Measurements from ENCODE around the gene THAP7. TPM values are rescaled to one million over a fixed set of nuclear protein-coding genes. Genes with fewer than 3 reads are reported as not detected.

THAP7 gene
- total RNA-seq, 1 donor = 21.8 TPM

DNA sequence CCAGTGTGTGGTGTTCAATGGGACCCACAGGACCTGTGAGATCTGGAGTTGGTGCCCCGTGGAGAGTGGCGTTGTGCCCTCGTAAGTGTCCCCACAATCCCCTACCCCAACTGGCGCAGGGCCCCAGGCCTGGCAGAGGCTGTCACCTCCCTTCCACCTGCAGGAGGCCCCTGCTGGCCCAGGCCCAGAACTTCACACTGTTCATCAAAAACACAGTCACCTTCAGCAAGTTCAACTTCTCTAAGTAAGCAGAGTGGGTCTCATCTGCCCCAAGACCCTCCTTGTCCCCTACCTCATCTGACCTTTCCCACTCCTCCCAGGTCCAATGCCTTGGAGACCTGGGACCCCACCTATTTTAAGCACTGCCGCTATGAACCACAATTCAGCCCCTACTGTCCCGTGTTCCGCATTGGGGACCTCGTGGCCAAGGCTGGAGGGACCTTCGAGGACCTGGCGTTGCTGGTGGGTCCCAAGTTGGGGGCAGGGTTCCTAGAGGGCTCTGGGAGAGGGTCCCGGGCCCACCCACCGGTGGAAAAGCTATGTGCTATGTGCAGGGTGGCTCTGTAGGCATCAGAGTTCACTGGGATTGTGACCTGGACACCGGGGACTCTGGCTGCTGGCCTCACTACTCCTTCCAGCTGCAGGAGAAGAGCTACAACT, 21.2 kb upstream of the THAP7 start:
- TF ChIP-seq, protein P1, sequence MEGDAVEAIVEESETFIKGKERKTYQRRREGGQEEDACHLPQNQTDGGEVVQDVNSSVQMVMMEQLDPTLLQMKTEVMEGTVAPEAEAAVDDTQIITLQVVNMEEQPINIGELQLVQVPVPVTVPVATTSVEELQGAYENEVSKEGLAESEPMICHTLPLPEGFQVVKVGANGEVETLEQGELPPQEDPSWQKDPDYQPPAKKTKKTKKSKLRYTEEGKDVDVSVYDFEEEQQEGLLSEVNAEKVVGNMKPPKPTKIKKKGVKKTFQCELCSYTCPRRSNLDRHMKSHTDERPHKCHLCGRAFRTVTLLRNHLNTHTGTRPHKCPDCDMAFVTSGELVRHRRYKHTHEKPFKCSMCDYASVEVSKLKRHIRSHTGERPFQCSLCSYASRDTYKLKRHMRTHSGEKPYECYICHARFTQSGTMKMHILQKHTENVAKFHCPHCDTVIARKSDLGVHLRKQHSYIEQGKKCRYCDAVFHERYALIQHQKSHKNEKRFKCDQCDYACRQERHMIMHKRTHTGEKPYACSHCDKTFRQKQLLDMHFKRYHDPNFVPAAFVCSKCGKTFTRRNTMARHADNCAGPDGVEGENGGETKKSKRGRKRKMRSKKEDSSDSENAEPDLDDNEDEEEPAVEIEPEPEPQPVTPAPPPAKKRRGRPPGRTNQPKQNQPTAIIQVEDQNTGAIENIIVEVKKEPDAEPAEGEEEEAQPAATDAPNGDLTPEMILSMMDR (IDR thresholded peaks at IDR 0.05; ENCODE audit: insufficient read depth, low read length) = no peak
- no peak for DNase-seq (ENCODE audit: low read depth)
- no peak overlapping the region for H3K4me3 ChIP-seq (ENCODE audit: low read depth, low read length)

- H3K4me3 ChIP-seq (ENCODE audit: low read depth, low read length) = no peak overlapping the region
- DNase-seq (ENCODE audit: low read depth) = no peak
- TF ChIP-seq, protein P1 (IDR thresholded peaks at IDR 0.05; ENCODE audit: insufficient read depth, low read length) = no peak
Observed at GRCh38 chr22:21022507-21022906, 20.6 kb upstream of the THAP7 start.

DNA sequence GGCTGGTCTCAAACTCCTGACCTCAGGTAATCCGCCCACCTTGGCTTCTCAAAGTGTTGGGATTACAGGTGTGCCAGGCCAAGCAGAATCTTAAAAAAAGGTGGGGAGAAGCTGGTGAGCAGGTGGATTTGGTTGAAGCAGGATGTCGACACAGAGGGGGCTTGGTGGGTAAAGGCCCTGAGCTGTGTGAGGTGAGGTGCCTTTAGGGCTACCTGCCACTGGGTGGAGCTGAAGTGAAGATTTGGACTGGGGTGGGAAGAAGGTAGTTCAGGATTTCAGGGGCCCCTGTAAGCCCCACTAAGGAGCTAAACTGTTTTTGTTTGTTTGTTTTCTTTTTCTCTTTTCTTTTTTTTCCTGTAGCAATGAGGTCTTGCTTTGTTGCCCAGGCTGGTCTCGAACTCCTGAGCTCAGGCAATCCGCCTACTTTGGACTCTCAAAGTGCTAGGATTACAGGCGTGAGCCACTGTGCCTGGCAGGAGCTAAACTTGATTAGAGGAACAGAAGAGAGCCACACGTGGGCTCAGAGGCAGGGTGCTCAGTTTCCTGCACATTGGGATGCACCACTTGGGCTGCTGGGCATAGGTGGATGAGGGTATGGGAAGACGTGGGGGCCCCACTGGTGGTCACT, 19.0 kb upstream of the THAP7 start:
- DNase-seq (ENCODE audit: low read depth) = no peak
- TF ChIP-seq, protein P1 (IDR thresholded peaks at IDR 0.05; ENCODE audit: insufficient read depth, low read length) = peak; percentile 28
- H3K4me3 ChIP-seq (ENCODE audit: low read depth, low read length) = no peak overlapping the region

DNA sequence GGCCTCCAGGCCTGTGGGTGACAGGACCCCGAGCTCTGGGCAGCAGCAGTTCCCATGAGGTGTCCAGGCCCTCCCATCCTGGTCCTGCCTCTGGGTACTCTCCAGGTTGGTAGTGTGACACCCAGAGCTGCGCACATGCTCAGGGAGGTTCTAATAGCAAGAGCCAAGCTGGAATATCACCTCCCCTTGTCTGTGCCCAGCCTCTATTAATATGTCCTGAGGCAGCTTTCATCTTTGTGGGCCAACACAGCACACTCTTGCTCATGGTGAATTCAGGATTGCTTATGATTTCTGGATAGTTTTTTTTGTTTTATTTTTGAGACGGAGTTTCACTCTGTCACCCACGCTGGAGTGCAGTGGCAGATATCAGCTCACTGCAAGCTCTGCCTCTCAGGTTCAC, 16.4 kb upstream of the THAP7 start:
- TF ChIP-seq, protein P1 (IDR thresholded peaks at IDR 0.05; ENCODE audit: insufficient read depth, low read length) = no peak
- no peak for DNase-seq (ENCODE audit: low read depth)
- no peak overlapping the region for H3K4me3 ChIP-seq (ENCODE audit: low read depth, low read length)

GRCh38 chr22:21016644-21017420, 14.9 kb upstream of the THAP7 start:
- no peak overlapping the region for H3K4me3 ChIP-seq (ENCODE audit: low read depth, low read length)
- DNase-seq (ENCODE audit: low read depth) = no peak
- TF ChIP-seq, protein P1 (IDR thresholded peaks at IDR 0.05; ENCODE audit: insufficient read depth, low read length) = no peak

GRCh38 chr22:21015466-21016006, 13.6 kb upstream of the THAP7 start:
- H3K4me3 ChIP-seq (ENCODE audit: low read depth, low read length) = peak overlapping the region; percentile 67
- DNase-seq (ENCODE audit: low read depth) = no peak
- TF ChIP-seq, protein P1 (IDR thresholded peaks at IDR 0.05; ENCODE audit: insufficient read depth, low read length) = no peak

All from fibroblast of the aortic adventitia (primary cell).